K562 (cell line): ENCODE measurements around the gene ARHGAP30. TPM values are rescaled to one million over a fixed set of nuclear protein-coding genes. Genes with fewer than 3 reads are reported as not detected.

Experiments
- BMI1 ChIP-seq: fragments of 150-350 bp; IDR thresholded peaks from 2 replicates; pipeline ENCODE4 v1.6.1; 2014; ENCODE audit warnings: low read length
- CHD2 ChIP-seq: IDR thresholded peaks from 2 replicates; pipeline ENCODE4 v1.6.1; 2011; ENCODE audit warnings: low read depth, low read length
- EHMT2 ChIP-seq: fragments of 450-650 bp; IDR thresholded peaks from 2 replicates; pipeline ENCODE4 v1.6.1; 2018; ENCODE audit warnings: antibody characterized with exemption
- FOXP1 ChIP-seq: sonication (generic); formaldehyde crosslinking; IDR thresholded peaks from 2 replicates; pipeline ENCODE4 v1.8.0; 2022; ENCODE audit warnings: mild to moderate bottlenecking, missing genetic modification reagents
- MCM3 ChIP-seq: fragments of 450-650 bp; IDR thresholded peaks from 2 replicates; pipeline ENCODE4 v1.6.1; 2016
- MYC ChIP-seq, 2 experiments: fragments of 250-450 bp in 1 of 2; sonication (Bioruptor Pico) in 1 of 2; IDR thresholded peaks; 2 replicates each; pipeline versions ENCODE4 v1.5.1 to v1.6.1; 2012 to 2021; ENCODE audit warnings: low read depth in 2 of 2, borderline replicate concordance in 1 of 2, improper control_type of control experiment in 1 of 2, low read length in 1 of 2, mild to moderate bottlenecking in 1 of 2, moderate library complexity in 1 of 2
- NELFE ChIP-seq: IDR thresholded peaks from 2 replicates; pipeline ENCODE4 v1.6.1; 2011; ENCODE audit warnings: mild to moderate bottlenecking; ENCODE audit not compliant: insufficient read depth, insufficient read length
- NR2C1 ChIP-seq, 2 experiments: fragments of 450-650 bp; IDR thresholded peaks; 2 replicates each; pipeline ENCODE4 v1.6.1; 2017; ENCODE audit warnings: mild to moderate bottlenecking in 2 of 2, antibody characterized with exemption in 1 of 2, inconsistent platforms in 1 of 2, missing compliant biosample characterization in 1 of 2, missing genetic modification characterization in 1 of 2
- TBP ChIP-seq: optimal IDR thresholded peaks from 2 replicates; pipeline ENCODE3; 2011; ENCODE audit warnings: low read depth, low read length, improper control_type of control experiment
- TSC22D4 ChIP-seq: fragments of 450-650 bp; IDR thresholded peaks from 2 replicates; pipeline ENCODE4 v1.6.1; 2016; ENCODE audit warnings: missing genetic modification characterization, missing biosample characterization, control low read depth
- ZBTB7A ChIP-seq: IDR thresholded peaks from 2 replicates; pipeline ENCODE4 v1.6.1; 2011; ENCODE audit warnings: low read depth, mild to moderate bottlenecking, low read length, moderate library complexity, borderline replicate concordance; ENCODE audit not compliant: control insufficient read depth
- ZNF232 ChIP-seq: sonication (generic); formaldehyde crosslinking; IDR thresholded peaks from 2 replicates; pipeline ENCODE4 v1.8.0; 2022; ENCODE audit warnings: mild to moderate bottlenecking, missing genetic modification reagents
- ZNF282 ChIP-seq: sonication (generic); formaldehyde crosslinking; IDR thresholded peaks from 2 replicates; pipeline ENCODE4 v1.8.1; 2023; ENCODE audit warnings: missing genetic modification reagents
- ZNF589 ChIP-seq: fragments of 200-800 bp; sonication (Bioruptor generic); IDR thresholded peaks from 2 replicates; pipeline ENCODE4 v1.6.1; 2016; ENCODE audit warnings: low read depth, missing genetic modification characterization, missing compliant biosample characterization
- polyA plus RNA-seq, 8 experiments: library from polyadenylated mRNA; depleted of rRNA in 4 of 8; stranded (reverse) in 5 of 8; unstranded in 3 of 8; fragments of >200 nt; fragmentation: Nextera tagmentation in 2 of 8; fragmentation: Illumina TruSeq in 1 of 8; extraction: Ambion mirVana in 2 of 8; extraction: Trizol in 1 of 8; gene quantifications; 2 replicates each; pipeline versions ENCODE4 v1.2.1 to v1.2.3, GENCODE V29; 2011 to 2014; ENCODE audit warnings: inconsistent platforms in 1 of 8, missing spikeins in 1 of 8
- total RNA-seq, 7 experiments: library from RNA; depleted of rRNA in 6 of 7; stranded (reverse); fragments of >200 nt in 6 of 7; fragmentation: Illumina TruSeq in 2 of 7; extraction: Trizol in 2 of 7; gene quantifications; 2 replicates each; pipeline versions ENCODE4 v1.2.1 to v1.2.3, GENCODE V29; 2011 to 2021; ENCODE audit warnings: low replicate concordance in 1 of 7
- TF ChIP-seq, protein P1 (sequence below): fragments of 250-450 bp; sonication (Bioruptor Pico); IDR thresholded peaks from 2 replicates; pipeline ENCODE4 v1.8.0; 2022; ENCODE audit warnings: moderate library complexity, mild to moderate bottlenecking, inconsistent platforms
- TF ChIP-seq, protein P2 (sequence below): sonication (generic); formaldehyde crosslinking; IDR thresholded peaks from 2 replicates; pipeline ENCODE4 v1.8.0; 2022; ENCODE audit warnings: mild to moderate bottlenecking, low read depth, missing genetic modification reagents
- TF ChIP-seq, protein P3 (sequence below), 2 experiments: fragments of 450-650 bp; IDR thresholded peaks; 2 replicates each; pipeline ENCODE4 v1.6.1; 2016; ENCODE audit warnings: mild to moderate bottlenecking in 2 of 2, borderline replicate concordance in 1 of 2, low read depth in 1 of 2, moderate library complexity in 1 of 2

ARHGAP30 gene
- total and polyA plus RNA-seq, 9 of the 15 experiments (the other 6 are each of a cell fraction or from before 2014, with no cell fraction given), result 0.01 to 0.73 (median 0.12) TPM

DNA sequence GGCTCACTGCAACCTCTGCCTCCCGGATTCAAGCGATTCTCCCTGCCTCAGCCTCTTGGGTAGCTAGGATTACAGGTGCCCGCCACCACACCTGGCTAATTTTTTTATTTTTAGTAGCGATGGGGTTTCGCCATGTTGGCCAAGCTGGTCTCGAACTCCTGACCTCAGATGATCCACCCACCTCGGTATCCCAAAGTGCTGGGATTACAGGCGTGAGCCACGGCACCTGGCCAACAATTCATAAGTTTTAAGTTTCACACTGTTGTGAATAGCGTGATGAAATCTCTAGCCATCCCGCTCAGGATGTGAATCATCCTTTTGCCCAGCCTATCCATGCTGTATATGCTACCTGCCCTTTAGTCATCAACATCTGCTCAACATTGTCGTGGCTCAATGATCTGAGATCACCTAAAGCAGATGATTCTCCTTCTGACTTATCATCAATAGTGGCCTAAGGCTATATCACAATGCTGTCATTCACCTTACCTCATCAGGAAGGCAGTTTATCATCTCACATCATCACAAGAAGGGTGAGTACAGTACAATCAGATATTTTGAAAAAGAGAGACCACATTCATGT, 45.5 kb upstream of the ARHGAP30 start (continued):
- TF ChIP-seq, protein P1, sequence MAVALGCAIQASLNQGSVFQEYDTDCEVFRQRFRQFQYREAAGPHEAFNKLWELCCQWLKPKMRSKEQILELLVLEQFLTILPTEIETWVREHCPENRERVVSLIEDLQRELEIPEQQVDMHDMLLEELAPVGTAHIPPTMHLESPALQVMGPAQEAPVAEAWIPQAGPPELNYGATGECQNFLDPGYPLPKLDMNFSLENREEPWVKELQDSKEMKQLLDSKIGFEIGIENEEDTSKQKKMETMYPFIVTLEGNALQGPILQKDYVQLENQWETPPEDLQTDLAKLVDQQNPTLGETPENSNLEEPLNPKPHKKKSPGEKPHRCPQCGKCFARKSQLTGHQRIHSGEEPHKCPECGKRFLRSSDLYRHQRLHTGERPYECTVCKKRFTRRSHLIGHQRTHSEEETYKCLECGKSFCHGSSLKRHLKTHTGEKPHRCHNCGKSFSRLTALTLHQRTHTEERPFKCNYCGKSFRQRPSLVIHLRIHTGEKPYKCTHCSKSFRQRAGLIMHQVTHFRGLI (CRISPR knock-in tag), result no peak
- TF ChIP-seq EHMT2, result no peak
- no peak for TF ChIP-seq ZNF282 (CRISPR knock-in tag)
- TF ChIP-seq ZNF232, result no peak
- no peak for TF ChIP-seq NELFE
- peak; percentile 33 for TF ChIP-seq TBP
- TF ChIP-seq, protein P2, sequence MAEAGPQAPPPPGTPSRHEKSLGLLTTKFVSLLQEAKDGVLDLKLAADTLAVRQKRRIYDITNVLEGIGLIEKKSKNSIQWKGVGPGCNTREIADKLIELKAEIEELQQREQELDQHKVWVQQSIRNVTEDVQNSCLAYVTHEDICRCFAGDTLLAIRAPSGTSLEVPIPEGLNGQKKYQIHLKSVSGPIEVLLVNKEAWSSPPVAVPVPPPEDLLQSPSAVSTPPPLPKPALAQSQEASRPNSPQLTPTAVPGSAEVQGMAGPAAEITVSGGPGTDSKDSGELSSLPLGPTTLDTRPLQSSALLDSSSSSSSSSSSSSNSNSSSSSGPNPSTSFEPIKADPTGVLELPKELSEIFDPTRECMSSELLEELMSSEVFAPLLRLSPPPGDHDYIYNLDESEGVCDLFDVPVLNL, result no peak
- no peak for TF ChIP-seq NR2C1 (IDR thresholded peaks at IDR 0.05)
- peak; percentile 57 for TF ChIP-seq NR2C1 (tag; IDR thresholded peaks at IDR 0.05)
- TF ChIP-seq ZNF589 (CRISPR knock-in tag), result peak; percentile 83
- no peak for TF ChIP-seq CHD2
- no peak for TF ChIP-seq BMI1
- no peak for TF ChIP-seq TSC22D4 (tag)
- TF ChIP-seq MYC (IDR thresholded peaks at IDR 0.05; ENCODE audit: low read depth, low read length), result no peak
- no peak for TF ChIP-seq MYC (CRISPR knock-in tag; IDR thresholded peaks at IDR 0.05; ENCODE audit: borderline replicate concordance, low read depth)
- no peak for TF ChIP-seq FOXP1 (CRISPR knock-in tag)
- no peak for TF ChIP-seq ZBTB7A
- TF ChIP-seq MCM3, result no peak
- TF ChIP-seq, protein P3, sequence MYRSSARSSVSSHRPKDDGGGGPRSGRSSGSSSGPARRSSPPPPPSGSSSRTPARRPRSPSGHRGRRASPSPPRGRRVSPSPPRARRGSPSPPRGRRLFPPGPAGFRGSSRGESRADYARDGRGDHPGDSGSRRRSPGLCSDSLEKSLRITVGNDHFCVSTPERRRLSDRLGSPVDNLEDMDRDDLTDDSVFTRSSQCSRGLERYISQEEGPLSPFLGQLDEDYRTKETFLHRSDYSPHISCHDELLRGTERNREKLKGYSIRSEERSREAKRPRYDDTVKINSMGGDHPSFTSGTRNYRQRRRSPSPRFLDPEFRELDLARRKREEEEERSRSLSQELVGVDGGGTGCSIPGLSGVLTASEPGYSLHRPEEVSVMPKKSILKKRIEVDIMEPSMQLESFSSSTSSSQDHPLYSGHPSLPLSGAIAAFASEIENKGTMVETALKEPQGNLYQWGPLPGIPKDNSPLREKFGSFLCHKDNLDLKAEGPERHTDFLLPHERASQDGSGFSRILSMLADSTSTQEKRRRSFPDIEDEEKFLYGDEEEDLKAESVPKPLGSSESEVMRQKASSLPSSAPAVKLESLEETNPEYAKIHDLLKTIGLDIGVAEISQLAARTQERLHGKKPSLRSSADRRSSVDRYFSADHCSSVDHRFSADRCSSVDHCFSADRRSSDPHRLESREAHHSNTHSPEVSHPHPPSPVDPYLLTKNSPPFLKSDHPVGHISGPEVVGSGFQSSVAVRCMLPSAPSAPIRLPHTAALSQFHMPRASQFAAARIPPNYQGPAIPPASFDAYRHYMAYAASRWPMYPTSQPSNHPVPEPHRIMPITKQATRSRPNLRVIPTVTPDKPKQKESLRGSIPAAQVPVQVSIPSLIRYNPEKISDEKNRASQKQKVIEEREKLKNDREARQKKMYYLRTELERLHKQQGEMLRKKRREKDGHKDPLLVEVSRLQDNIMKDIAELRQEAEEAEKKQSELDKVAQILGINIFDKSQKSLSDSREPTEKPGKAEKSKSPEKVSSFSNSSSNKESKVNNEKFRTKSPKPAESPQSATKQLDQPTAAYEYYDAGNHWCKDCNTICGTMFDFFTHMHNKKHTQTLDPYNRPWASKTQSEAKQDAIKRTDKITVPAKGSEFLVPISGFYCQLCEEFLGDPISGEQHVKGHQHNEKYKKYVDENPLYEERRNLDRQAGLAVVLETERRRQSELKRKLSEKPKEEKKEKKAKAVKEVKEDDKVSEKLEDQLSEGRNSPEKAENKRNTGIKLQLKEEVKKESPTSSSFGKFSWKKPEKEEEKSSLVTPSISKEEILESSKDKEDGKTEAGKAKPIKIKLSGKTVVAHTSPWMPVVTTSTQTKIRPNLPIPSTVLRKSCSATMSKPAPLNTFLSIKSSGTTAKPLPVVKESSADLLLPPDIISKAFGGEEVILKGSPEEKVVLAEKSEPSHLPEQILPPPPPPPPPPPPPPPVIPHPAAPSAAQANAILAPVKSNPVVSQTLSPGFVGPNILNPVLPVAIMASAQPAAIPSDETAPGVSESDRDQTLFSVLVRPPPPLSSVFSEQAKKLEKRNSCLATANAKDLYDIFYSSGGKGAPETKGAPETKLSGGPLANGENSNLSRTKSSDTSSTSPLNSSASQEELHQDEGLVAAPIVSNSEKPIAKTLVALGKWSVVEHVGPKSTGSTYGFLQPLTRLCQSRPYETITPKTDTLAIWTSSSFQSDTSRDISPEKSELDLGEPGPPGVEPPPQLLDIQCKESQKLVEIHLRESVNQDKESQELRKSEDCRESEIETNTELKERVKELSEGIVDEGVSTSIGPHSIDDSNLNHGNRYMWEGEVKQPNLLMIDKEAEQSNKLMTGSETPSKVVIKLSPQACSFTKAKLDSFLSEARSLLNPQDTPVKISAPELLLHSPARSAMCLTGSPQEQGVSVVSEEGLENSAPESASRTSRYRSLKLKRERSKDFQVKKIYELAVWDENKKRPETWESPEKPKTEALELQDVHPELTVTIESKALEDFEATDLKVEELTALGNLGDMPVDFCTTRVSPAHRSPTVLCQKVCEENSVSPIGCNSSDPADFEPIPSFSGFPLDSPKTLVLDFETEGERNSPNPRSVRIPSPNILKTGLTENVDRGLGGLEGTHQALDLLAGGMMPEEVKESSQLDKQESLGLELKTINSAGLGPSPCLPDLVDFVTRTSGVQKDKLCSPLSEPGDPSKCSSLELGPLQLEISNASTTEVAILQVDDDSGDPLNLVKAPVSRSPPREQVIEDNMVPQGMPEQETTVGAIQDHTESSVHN (IDR thresholded peaks at IDR 0.05; ENCODE audit: borderline replicate concordance in 1 of 2, low read depth in 1 of 2), result peak in 1 of 2 experiments; percentile 83; a peak in 2 of 4 replicates
